Right ventricle myocardium inferior (tissue), 1 donor: Measurements from ENCODE around the gene IRF9. TPM values are rescaled to one million over a fixed set of nuclear protein-coding genes. Genes with fewer than 3 reads are reported as not detected.

ENCODE experiments used
- ATAC-seq: fragments of 200-7000 bp; cut with Tn5 transposase; one replicate; pipeline ENCODE4 v1.9.1; 2020; ENCODE audit warnings: mild to moderate bottlenecking, moderate library complexity
- DNase-seq: peaks from one replicate; pipeline ENCODE4 v3.0.0; 2021; ENCODE audit errors: missing footprints
- intact Hi-C: fragments of 100-400 bp; cut with DNase I; formaldehyde crosslinking; loops from one replicate; pipeline ENCODE4 v1.11.0; 2022
- total RNA-seq: library from RNA; stranded (reverse); fragmentation: NEBNext Ultra II Directional; extraction: Animal tissue kit (Norgen Biotek cat#: 25700); gene quantifications from one replicate; pipeline ENCODE4 v1.2.1, GENCODE V29; 2021
- donor health status: DM: no; HTN: yes; CAD: no; lungs with severe emphysema.

IRF9 gene
- total RNA-seq, 1 donor from 2014 or later = 30.5 TPM

DNA sequence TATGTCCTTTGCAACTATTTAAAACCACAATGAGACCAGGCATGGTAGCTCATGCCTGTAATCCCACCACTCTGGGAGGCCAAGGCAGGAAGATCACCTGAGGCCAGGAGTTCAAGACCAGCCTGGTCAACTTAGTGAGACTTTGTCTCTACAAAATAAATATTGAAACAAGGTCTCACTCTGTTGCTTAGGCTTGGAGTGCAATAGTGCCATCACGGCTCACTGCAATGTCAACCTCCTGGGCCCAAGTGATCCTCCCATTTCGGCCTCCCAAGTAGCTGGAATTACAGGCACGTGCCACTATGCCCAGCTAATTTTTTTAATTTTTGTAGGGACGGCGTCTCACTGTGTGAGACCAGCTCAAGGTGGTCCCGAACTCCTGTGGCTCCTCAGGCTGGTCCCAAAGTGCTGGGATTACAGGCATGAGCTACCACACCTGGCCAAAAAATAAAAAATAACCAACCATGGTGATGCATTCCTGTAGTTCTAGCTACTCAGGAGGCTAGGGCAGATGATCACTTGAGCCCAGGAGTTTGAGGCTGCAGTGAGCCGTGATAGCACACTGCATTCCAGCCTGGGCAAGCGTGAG is 31.6 kb upstream of the IRF9 start:
- intact Hi-C loops = no loop called here
- DNase-seq = no peak
- ATAC-seq = no peak

DNA sequence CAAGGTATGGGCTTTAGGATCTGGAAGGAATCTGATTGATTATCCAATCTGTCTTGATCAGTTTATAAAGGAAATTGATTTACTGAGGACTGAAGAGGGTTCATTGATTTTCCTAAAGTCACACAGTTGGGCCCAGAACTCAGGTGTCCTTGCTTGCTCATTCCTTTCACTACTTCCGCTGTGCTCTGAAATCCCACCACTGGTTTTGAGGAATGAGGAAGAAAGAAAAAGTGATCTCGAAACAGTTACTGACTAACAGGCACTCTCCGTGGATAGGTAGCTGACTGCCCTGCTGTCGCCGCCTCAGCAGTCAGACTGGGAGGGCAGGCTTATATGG is 30.7 kb upstream of the IRF9 start, which contains the start of gene FITM1:
TSS of gene FITM1 (plus strand) at position 280 of the 337 bp plus-strand sequence. CDS start 905 bp downstream, outside the sequence.
- intact Hi-C loops = no loop called here
- ATAC-seq (no peak), DNase-seq (no peak)

DNA sequence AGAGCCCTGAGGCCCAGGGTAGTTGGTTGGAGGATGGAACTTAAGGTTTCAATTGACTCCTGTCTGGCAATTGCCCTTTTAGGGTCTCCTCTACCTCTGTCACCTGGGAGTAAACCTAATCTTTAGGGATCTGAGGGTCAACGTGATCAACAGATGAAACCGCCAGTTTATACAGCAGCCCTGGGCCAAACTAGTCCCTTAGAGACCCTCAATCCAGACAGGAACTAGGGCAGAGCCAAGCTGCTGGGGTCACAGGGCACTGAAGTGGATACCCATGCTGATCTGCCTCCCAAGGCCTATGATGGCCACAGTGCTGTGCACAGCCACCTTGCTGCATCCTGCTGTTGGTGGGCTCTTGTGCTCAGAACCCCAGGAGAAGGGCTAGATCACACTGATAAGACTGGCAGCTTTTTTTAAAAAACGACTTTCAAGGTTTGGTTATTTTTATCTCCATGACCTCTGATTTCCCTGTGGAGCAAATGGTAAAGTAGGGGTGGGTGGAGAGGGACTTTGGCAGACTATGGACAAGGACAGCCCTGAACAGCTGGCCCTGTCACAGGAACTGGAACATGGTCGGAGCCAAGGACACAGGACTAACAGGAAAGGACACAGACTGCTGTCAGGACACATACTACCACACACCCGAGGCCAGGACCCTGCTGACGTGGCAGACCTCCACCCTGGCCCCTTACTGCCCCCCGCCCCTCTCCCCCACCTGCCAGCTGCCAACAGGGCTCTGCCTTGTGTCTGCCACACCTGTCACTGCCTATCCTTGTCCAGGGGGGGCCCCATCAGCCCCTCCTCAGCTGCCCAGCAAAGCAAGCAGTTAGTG is 30.1 kb upstream of the IRF9 start:
- DNase-seq (peak; percentile 85), ATAC-seq (peak; percentile 71)
- intact Hi-C loops = loop anchor here (1.0 kb wide), 1 partner anchor 17 kb away; the partner anchor contains the start of genes DCAF11 and NRL

DNA sequence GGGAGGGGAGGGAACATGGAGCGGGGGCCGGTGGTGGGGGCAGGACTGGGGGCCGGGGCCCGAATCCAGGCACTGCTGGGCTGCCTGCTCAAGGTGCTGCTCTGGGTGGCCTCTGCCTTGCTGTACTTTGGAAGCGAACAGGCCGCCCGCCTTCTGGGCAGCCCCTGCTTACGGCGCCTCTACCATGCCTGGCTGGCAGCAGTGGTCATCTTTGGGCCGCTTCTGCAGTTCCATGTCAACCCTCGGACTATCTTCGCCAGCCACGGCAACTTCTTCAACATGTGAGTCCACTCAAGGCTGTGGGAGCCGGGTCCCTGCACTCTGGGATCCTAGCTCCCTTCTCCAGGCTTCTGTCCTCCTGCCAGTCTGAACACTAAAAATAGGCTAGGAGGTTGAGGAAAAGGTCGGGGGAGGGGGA is 29.5 kb upstream of the IRF9 start:
- ATAC-seq (peak; percentile 28), DNase-seq (no peak)
- intact Hi-C loops = loop anchor here (1.0 kb wide), 1 partner anchor 17 kb away; the partner anchor contains the start of genes DCAF11 and NRL

DNA sequence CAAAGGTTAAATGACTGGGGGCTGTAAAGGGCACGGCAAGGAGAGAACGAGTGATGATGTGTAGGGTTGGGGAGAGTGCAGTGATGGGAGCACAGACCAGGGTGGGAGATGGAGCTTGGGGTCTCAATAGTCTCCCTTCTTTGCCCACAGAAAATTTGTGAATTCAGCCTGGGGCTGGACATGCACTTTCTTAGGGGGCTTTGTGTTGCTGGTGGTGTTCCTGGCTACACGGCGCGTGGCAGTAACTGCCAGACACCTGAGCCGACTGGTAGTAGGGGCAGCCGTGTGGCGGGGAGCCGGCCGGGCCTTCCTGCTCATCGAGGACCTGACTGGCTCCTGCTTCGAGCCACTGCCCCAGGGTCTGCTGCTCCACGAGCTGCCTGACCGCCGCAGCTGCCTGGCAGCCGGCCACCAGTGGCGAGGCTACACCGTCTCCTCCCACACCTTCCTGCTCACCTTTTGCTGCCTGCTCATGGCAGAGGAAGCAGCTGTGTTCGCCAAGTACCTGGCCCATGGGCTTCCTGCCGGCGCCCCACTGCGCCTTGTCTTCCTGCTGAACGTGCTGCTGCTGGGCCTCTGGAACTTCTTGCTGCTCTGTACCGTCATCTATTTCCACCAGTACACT is 28.9 kb upstream of the IRF9 start:
- no peak for ATAC-seq
- DNase-seq = no peak
- intact Hi-C loops = no loop called here

DNA sequence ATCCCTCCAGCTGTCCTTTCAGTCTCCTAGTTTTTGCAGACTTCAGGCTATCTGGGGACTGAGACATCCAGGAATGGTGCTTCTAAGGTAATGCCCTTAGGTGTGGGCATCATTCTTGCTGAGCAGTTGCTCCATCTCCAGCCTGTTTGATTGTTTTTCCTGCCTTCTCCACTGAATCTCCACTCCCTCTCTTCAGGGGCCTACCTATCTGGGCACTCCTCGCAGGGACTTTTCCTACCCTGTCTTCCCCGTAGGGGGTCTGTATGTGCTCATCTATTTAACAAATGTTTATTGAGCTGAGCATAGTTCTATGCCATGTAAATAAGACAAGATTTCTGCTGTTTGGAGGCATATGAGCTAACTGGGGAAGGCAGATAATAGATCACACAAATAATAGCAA is 28.1 kb upstream of the IRF9 start:
- ATAC-seq = no peak
- intact Hi-C loops = no loop called here
- no peak for DNase-seq

DNA sequence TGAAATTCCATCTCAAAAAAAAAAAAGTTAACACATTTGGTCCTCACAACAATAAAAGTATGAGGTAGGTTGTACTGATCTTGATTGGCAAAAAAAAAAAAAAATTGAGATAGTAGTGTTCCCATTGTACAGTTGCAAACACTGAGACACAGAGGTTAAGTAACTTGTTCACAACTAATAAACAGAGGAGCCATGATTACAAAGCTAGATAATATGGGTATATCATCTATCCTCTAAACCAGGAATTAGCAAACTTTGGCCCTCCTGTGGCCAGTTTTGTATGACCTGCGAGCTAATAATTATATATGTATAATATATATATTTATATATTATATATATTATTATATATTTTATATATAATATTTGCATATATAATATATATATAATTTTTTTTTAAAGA is 27.3 kb upstream of the IRF9 start:
- ATAC-seq (no peak), DNase-seq (no peak)
- intact Hi-C loops = no loop called here

DNA sequence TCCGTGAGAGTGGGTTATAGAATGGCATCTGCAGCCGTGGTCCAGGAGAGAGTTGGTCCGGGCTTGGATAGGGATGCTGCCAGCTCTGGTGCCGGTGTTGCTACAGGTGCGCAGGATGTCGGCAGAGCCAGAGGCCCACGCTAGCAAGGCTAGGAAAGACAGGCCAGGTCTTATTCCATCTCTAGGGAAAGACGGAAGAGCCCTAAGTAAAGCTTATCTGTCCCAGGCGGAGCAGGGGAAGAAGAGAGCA is 25.6 kb upstream of the IRF9 start:
- ATAC-seq = no peak
- intact Hi-C loops = no loop called here

DNA sequence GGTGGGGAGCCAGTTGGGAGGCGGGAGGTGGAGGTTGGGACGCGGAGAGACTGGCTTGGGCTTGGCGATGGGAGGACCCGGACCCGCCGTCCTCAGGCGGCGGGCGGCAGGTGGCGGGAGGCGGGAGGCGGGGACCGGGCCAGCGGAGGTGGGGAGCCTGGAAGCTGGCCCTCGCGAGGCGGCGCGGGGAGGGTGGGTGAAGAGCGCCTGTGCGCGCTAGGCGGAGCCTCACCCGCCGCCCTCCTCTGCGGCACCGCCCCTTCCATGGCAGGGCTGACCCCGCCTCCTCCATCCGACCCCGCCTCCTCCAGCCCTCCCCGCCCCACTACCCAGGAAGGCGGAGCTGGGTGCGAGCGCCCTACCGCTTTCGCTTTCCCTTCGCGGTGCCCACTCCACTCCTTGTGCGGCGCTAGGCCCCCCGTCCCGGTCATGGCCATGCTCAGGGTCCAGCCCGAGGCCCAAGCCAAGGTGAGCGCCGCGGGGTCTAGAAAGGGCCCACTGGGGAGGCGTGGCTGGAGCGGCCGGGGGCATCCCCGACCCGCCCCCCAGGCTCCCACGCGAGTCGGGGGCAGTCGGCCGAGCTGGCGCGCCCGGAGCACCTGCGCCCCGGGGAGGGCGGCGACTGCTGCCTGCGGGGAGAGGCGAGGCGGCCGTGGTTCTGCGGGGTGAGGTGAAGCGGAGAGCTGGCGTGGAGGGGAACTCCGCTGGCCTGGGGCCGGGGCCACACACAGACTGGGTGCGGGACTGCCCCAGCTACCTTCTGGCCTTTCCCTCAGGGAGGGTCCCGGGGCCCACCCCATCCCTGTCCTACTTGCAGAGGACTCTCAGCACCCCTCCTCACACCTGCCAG is 25.0 kb upstream of the IRF9 start, which contains the start of gene PSME1:
TSS of gene PSME1 (plus strand) at position 361 of the 850 bp plus-strand sequence. CDS start at position 430, 69 bp downstream.
- ATAC-seq (peak; percentile 94), DNase-seq (peak; percentile 96)
- intact Hi-C loops = no loop called here

More for the DNA sequence above, 25.6 kb upstream of the IRF9 start:
- no peak for DNase-seq

DNA sequence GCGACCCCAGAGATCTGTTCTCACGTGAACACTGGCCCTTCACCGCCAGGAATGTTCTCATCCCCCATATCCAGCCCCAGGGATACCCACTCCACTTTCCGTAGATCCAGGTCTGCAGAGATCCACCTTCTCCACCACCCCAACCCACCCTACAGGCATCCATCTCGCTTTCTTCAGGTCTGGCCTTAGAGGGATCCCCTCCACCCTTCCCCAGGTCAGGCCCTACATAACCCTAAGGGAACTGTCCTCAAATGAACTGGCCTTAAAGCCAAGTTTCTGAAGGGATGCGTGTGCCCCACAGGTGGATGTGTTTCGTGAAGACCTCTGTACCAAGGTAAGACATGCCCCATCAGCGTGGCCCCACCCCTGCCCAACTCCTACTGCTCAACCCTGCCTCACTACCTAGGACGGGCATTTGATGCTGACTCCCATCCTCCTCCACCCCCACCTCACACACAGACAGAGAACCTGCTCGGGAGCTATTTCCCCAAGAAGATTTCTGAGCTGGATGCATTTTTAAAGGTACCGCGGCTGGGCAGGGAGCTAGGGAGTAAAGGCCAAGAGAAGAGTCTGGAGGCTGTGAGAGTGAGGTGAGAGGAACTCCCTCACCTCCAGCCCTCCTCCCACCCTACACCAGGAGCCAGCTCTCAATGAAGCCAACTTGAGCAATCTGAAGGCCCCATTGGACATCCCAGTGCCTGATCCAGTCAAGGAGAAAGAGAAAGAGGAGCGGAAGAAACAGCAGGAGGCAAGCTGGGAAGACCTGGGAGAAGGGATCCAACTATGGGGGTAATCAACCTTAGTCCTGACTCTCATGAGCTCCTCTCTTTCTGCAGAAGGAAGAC is 24.2 kb upstream of the IRF9 start:
- ATAC-seq = no peak
- intact Hi-C loops = no loop called here
- DNase-seq = no peak

DNA sequence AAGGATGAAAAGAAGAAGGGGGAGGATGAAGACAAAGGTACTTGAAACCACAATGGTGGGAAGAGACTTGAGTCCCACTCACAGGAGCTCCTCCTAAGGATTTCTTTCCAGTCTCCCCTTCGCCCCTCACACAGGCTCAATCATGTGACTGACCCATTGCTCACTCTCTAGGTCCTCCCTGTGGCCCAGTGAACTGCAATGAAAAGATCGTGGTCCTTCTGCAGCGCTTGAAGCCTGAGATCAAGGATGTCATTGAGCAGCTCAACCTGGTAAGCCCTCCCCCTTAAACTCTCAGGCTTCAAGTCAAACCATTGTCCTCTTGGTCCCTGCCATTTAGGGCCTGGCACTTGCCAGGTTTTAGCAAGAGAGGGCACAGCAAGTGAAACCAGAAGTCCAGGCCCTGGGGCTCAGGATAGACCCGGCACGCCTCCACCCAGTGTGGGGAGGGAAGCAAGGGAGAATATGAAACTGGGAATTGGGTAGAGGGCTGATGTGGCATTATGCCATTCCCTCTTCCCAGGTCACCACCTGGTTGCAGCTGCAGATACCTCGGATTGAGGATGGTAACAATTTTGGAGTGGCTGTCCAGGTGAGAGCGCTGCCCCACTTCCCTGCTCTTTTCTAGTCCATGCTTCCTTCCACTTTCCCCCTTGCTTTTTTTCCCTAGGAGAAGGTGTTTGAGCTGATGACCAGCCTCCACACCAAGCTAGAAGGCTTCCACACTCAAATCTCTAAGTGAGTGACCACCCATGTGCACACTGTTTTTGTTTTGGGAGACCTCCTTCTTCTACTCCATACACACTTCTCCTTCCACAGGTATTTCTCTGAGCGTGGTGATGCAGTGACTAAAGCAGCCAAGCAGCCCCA is 23.3 kb upstream of the IRF9 start:
- DNase-seq (no peak), ATAC-seq (no peak)
- intact Hi-C loops = no loop called here

DNA sequence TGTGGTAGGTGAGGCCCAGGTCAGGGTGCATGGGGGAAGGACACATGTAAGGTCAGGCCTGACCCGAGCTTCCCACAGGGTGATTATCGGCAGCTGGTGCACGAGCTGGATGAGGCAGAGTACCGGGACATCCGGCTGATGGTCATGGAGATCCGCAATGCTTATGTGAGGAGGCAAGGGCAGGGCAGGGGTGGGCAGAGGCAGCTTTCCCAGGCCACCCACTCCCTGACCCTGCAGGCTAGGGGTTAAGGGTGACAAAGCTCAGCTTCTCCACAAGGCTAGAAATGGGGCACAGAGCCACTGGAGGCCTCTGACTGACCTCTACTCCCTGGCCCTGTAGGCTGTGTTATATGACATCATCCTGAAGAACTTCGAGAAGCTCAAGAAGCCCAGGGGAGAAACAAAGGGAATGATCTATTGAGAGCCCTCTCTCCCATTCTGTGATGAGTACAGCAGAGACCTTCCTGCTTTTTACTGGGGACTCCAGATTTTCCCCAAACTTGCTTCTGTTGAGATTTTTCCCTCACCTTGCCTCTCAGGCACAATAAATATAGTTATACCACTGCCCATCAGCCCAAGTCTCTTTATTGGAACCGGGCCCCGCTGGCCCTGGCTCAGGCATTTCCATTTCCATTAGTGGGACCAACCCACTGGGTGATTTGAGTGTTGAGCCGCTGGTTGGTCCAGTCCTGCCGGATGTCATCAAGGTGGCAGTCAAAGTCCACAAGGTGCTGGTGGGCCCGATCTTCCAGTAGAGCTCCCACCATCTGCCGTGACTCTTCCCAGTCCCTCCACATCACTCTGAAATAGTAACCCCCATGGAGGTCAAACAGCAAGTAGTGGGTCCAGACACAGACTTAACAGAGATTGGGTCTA is 22.4 kb upstream of the IRF9 start:
- intact Hi-C loops = no loop called here
- ATAC-seq = no peak
- DNase-seq = no peak

DNA sequence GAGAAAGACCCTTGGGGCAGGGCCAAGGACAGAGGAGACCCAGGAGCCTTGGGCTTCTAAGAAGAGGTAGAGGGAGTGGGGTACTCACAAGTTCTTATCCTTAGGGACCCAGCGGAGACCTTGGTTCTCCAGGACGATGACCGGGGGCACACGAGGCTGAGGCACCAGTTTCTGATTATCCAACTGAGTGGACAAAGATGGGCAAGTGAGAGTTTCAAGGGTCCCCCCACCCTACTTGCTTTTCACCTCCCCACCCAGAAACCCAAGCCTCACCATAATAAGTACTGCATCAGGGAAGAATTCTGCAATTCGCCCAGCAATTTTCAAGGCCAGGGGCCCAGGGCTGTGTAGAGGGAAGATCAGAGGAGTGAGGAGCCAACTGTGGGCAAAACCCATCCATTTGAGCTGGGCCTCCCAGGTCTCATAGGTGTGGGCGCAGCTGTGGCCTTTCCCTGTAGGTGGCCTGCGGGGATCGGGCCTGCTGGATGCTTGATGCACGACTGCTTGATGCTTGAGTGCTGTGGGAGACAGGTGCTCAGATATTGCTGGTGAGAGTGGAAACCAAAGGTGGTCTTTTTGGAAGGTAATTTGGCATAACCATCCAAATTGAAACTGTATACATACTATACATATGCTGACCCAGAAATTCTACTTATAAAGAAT is 21.7 kb upstream of the IRF9 start:
- DNase-seq (no peak), ATAC-seq (no peak)
- intact Hi-C loops = no loop called here

DNA sequence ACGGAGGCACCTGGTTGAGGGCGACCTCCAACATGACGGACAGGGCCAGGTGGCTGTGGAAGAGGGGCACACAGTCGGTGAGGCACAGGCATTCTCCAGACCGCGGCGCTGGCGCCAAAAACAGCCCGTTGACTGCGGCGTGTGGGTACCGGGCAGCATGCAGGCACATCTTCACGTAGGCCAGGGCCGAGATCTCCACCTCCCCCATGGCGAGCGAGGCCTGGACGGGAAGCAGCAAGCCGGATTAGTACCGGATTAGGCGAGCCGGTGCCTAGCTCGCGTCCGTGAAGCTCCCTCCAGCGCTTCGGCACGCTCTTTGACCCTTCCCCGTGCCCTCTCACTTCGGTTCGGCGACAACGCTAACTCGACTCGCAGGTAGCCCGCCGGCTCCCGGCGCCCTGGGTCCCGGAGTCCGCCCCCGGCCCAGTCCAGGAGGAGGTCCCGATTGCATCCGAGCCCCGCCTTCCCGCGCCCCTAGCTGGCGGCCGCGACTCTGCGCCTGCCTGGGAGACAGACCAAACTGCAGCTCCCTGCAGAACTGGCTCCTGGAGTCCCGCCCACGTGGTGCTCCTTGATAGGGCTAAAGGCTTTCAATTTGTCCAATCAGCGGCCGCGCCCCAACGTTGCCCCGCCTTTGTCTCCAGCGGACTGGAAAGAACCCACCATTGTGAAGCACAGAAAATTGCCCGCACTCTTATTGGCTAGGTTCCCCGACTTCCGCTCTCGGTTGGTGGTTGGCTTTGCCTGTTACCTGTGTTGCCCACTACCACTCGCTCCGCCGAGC is 19.8 kb upstream of the IRF9 start, which contains the start of gene EMC9:
TSS of gene EMC9 (minus strand) at position 495 of the 784 bp plus-strand sequence. CDS start at position 208, 287 bp downstream.
- DNase-seq = peak; percentile 100
- intact Hi-C loops = loop anchor here (10.0 kb wide), 1 partner anchor 294 kb away; no protein-coding TSS in a partner anchor
- ATAC-seq = peak; percentile 96

DNA sequence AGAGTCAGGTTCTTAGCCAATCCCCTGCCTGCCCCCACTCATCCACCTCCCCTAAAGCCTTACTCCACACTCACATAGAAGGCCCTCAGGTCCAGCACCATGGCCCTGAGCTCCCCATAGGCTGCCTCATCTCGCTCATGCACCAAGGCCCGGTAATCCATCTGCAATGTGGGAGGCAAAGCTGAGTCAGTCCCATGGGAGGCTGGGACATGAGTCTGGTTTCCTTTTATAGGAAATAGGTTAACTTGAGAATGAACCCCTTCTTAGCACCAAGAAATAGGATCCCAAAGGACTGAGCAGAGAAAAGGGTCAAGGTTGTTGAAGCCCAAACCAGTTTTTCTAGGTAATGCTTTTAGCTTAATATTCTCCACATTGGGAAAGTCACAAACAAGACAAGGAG is 17.6 kb upstream of the IRF9 start:
- ATAC-seq = no peak
- intact Hi-C loops = loop anchor here (10.0 kb wide), 1 partner anchor 291 kb away; no protein-coding TSS in a partner anchor
- no peak for DNase-seq
